Activated naive CD4-positive, alpha-beta T cell treated with Interleukin-2 at 50 U/mL for 16 hours (primary cell): ENCODE data around the gene KIAA0753.

ENCODE experiments used
- DNase-seq: peaks from one replicate; pipeline ENCODE4 v3.0.0-alpha.2; 2020

The KIAA0753 gene

DNA sequence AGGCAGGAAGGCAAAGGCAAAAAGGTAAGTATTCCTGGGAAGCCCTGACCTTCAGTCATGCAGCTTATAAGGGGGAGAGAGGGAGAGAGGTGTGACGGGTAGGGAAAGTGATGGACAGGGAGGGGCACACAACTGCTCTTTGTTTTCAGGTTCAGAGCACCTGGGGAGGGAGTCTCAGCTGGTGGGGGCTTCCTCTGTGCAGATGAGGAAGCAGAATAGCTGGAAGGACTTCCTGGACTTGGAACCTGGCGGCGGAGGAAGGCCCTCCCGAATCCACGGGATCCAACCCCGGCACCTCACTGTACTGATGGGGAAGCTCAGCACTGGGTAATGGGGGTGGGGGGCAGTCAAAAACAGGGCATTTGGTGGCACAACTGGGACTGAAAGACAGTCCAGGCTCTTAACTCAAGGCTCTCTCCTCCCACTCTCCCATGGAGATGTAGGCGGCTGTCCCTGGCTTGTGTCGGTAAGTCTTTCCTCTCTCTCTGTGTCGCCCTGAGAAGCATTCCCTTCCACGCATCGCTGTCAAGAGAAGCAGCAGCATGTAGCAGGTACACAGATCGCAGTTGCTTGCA is 72.2 kb downstream of the KIAA0753 start:
- no peak for DNase-seq

DNA sequence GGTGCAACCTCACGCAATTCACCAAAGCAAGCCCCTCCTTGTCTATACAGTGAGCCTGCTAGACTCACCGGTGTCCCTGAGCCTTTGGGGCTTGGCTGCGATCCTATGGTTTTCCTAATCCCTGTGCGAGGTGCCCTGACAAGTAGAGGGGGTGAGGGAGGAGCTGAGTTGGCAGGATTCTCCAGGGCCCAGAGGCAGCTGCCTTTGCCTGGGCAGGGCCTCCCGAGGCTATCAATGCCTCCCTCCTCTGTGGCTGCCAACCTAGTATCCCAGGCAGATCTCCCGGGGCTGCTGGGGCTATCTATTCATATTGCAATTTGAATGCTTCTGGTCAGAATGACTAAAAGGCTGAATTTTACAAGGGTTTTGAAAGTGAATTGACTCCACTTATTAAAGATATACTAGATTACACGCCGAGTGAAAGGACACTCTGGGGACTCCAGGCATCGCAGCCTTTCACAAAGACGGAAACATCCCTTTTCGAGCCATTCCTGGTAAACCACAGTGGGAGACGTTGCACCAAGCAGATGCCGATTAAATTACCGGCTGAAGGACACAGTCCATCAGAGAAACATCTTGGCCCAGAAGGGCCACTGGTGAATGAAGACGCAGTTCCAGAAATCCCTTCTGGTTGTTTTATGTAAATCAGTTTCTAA is 72.9 kb downstream of the KIAA0753 start:
- DNase-seq: no peak

DNA sequence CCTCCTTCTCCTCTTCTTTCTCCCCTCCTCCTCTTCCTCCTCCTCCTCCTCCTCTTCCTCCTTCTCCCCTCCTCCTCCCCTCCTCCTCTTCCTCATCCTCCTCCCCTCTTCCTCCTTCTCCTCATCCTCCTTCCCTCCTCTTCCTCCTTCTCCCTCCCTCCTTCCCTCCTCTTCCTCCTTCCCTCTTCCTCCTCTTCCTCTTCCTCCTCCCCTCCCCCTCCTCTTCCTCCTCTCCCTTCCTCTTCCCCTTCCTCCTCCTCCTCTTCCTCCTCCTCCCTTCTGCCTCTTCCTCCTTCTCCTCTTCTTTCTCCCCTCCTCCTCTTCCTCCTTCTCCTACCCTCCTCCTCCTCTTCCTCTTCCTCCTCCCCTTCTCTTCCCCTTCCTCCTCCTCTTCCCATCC is 79.1 kb downstream of the KIAA0753 start:
- DNase-seq: no peak

DNA sequence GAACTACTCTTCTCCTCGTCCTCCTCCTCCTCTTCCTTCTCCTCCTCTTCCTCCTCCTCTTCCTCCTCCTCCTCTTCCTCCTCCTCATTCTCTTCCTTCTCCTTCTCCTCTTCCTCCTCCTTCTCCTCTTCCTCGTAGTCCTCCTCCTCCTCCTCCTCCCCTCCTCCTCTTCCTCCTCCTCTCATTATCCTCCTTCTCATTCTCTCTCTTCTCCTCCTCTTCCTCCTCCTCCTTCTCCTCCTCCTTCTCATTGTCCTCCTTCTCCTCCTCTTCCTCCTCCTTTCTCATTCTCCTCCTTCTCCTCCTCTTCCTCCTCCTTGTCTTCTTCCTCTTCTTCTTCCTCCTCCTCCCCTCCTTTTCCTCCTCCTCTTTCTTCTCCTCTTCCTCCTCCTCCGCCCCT is 80.0 kb downstream of the KIAA0753 start:
- DNase-seq: no peak

DNA sequence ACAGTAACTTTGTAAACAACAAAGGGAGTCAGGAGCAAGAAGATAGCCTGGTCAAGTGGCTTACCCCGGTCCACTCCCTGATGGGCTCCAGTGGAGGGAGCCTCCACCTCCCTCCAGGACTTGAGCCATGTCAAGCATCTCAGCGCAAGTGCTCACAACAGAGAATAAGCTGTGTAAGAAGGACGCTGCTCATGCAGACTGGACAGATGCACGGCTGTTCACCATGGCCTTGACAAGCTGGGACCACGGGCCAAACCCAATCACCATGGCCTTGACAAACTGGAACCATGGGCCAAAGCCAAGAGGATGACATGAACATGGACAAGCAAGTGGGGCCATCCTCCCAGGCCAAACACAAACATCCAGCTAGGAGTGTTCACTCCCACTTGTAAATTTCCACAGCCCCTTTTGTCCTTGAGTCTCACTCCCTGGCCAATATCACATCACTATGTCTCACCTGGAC is 80.7 kb downstream of the KIAA0753 start:
- DNase-seq: no peak

DNA sequence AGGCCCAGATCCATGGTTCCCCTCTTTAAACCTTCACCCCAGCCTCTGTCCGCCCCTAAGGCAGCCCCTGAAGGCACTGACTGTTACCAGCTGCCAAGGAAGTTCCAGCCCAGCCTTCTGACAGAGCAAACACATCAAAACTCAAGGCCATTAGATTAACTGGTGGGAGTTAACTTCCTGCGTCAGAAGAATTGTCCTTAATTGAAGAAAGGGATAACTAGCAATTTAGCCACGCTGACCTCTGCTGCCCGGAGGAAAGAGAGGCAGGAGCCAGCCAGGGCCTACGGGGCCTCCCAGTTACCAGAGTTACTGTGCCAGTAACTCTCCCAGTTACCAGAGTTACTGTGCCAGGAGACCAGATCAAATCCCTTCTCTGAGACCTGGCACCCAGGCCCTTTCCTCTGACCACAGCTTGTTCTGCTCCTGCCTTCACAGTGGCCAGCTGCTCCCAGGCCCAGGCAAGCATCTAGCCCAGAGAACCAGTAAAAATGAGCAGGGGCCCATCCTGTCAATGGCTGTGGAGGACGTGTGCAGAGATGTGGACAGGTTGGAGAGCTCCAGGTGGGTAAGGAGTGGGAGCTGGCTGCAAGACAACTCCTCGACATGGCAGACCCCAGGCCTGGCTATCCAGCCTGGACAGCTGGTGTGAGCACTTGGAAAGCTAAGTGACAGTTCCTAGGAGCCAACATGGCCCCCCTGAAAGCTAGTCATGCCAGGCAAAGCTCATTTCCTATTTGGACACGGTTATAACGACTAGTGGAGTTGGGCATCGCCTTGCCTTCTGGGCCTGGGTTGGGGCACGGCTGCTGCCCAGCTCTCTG is 81.4 kb downstream of the KIAA0753 start:
- DNase-seq: no peak

DNA sequence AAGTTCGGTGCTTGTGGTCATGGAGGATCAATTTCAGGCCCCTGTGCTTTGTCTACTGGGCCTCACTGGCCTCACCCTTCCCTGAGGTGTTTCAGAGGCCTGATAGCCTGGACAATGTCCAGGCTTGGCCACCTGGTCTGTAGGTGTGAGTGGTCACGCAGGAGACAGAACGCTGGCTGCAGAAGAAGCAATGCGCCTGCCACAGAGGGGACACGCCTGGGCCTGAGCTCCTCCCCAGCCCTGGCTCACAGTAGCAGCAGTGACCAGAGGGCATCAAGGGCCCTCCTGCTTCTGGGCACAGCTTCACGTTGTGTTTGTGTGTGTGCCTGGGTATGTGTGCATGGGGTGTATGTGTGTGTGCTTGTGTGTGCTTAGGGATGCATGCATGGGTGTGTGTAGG is 82.2 kb downstream of the KIAA0753 start:
- no peak for DNase-seq

DNA sequence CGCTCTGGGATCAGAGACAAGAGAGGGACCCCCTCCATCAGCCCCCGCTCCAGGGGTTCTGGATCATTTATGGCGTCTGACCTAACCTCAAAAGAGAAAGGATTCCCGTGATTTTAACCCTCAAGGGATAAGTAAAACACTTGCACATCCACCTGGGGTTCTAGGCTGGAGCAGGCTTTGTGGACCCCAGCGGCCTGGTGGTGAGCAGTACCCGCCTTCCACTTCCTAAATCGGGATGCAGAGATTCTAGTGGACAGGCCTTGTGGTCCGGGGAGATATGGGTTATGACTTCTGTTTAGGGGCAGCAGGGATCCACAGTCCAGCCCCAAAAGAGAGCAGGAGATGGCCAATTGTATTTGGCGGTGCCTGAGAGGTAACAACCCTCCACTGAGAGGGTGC is 83.5 kb downstream of the KIAA0753 start:
- DNase-seq: no peak

DNA sequence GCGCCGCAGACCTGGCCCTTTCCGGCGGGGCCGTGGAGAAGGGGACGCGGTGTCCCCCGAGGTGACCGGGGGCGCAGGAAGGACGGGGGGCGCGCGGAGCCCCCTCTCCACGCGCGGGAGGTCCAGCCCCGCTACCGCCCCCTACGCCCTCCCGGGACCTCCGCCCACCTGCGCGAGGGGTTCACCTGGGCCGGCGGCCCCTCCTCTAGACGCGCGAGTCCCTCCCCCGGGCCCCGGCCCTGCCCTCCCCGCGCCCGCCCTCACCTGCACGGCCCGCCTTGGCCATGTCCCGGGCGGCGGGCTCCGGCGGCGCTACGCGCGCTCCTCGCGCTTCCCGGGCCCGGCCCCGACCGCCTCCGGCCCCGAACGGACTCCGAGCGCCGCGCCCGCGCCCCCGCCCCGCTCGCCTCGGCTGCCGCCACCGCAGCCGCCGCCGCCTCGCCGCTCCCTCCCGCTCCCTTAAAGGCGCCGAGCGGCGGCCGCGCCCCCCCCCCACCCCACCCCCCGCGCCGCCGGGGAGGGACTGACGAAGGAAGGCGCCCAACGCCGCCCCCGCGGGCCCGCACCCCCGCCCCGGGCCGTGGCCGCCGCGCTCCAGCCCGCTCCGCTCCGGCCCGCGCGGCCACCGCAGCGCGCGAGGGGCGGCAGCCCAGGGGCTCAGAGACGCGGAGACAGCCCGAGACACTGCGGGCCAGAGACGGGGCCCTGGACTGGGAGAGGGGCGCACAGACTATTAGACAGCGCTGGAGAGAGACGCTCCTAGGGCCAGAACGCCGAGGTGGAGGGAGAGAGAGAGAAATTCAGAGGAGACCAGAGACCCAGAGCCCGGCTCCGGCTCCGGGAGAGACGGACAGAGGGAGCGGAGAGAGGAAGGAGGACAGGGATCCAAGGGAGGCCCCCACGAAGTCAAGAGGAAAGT is 84.1 kb downstream of the KIAA0753 start, which contains the start of gene PITPNM3:
TSS of gene PITPNM3 (minus strand) at position 435 of the 919 bp plus-strand sequence. CDS start at position 286, 149 bp downstream.
- no peak for DNase-seq

DNA sequence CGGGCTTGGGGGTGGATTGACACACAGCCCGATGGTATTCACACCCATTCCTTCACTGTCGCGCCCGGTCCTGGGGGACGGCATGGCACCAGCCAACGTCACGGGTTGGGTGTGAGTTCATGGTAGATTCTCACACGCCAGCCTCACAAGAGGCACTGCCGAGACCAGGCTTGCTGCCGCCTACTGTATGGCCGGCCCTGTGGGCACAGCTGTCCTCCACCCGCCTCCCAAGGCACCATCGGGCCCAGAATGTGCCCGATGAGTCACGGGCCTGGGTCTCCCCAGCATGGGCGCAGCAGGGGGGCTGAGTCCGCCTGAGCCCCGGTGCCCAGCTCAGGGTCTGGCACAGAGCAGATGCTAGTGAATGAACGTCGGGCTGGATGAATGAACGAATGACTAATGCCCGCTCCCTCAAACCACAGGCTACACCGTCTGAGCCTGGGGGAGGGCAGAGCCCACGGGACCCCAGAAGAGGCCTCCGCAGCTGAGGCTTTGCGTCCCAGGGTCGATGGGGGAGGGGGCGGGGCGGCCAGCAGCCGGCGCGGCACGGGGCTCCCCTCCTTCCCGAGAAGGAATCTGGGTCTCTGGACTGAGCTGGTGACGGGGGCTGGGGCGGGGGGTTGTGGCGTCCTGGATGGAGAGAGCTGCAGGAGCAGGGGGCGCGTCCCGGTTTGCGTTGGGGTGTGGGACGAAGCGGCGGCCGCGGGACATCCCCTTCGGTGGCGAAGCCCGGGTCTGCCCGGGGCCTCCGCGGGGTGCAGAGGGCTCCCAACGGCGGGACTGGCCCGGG is 85.0 kb downstream of the KIAA0753 start:
- no peak for DNase-seq

DNA sequence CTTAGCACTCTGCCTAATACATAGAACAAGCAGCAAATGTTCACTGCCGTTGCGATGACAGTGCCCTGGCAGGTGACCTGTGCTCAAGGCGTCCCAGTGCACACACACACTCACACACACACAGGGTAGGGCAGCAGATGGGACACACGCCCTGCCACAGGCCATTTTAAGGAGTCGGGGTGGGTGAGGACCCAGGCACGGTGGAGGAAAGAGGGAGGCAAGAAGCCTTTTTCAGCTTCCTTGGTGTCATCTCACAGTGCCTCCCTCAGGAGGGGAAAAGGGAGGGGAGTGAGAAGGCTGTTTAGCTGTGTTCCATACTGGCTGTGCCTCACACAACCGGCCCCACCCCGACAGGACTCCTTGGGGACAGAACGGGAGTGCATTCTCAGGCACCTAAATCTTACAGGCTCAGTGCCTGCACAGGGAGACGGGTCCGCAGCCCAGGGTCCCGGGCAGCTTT is 85.6 kb downstream of the KIAA0753 start:
- DNase-seq: no peak

DNA sequence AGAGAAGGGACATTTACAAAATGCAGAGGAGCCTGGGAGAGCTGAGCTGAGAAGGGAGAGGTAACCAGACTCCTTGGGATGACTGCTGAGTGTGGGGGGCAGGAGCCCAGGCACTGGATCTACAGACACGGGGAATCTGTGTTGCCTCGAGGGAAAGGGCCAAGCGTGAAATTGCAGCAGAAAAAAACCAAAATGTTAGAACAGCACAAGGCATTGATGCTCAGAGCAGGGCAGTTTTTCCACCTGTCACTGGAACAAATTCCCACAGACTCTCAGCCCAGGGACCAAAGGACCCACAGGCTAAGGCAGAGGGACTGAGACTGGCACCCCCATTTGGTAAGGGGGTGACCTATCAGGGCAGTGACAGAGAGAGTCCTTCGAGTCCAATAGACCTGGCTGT is 86.2 kb downstream of the KIAA0753 start:
- DNase-seq: no peak

DNA sequence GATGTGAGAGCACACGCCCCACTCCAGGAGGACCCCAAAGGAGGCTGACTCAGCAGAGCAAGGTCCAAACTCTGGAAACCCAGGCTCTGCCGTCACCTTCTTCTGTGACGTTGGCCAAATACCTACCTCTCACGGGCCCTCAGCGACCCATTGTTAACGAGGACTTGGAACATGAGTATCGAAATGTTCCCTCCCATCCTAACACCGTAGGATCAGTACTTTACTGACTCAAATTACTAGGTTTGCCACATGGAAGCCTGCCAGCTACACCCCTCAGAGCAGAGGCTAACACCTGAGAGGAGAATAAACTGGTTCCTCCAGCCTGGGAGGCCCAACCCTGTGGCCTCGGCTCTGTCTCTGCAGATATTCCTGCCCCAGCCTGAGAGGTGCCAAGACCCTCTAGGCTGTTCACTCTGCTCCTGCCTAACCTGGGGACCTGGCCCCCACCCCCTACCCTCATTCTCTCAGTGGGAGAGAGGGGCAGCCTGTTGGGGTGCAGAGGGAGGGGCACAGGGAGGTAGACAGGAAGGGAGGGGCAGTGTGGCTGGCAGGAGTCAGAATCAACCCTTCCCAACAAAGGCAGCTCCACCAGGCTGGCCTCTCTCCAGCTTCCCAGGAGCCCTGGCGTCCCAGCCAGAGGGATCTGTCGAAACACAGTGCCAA is 88.5 kb downstream of the KIAA0753 start:
- DNase-seq: no peak

DNA sequence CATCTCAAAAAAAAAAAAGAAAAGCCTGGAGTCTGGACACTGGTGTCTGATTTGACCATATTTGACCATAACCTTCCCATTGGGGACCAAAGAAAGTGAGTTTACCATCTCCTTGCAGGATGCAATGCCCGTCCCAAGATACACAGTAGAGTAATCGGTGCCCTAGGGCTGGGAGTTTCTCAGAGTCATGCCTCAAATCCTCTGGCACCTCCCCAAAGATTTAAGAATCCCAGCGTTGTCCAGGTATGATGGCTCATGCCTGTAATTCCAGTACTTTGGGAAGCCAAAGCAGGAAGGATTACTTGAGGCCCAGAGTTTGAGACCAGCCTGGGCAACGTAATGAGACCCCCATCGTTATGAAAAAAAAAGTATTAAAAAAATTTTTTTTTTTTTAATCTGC is 89.2 kb downstream of the KIAA0753 start:
- no peak for DNase-seq

DNA sequence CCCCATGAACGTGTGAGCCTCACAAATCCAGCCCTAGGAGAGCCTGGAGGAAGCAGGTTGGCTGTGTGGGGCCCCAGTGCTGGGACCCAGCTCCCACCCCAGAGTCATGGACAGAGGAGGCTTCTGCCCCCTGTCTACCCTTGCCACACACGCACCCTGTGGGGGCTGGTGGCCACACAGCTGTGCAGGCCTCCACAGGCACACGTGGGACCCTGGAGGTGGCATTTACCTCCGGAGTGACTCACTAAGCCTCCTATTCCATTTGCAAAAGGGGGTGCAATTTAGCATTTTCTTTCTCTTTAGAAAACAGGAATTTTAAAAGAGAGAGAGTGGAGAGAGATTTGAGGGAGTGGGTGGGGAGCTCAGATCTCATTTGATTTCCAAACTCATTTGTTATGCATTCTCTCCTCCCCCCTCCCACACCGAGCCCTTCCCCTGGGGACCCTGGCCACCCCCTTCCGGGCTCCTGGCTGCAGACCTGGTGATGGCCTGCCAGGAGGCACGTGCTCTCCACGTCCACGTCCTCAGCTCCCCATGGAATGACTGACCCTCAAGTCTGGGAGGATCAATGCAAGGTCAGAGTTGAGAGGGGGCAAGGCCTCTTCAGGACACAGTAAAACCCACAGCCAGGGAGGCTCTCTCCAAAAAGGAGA is 91.0 kb downstream of the KIAA0753 start:
- DNase-seq: no peak

DNA sequence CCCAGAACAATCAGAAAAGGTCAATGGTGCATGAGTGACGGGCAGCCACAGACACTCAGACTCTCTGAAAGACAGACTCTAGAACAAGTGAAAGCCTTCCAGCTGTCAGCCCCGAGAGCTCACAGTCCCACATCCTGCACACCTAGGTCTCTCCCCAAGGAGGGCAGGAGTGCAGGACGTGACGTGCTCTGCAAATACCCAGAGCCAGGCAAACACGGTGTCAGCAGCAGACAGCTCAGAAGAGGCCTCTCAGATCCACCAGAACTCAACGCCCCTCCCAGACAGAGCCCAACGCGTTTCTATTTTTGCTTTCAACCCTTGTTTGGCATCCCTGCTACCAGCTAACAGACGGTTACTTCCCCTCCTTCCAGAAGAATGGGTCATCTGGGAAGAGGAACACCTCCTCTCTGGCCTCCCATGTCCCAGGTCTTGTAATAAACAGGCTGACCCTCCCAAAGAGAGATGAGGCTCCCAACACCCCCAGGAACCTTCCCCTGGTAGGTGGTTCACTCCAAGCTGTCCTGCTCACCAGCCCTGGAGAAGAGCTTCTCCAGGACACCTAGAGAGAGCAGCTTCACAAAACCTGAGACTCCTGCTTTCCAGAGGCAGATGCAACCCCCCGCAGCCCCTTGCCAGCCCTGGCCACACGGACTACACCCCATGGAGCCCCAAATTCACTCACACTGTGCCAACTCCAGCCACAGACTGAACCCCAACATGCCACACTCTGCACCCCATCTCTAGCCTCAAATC is 91.8 kb downstream of the KIAA0753 start:
- DNase-seq: no peak

DNA sequence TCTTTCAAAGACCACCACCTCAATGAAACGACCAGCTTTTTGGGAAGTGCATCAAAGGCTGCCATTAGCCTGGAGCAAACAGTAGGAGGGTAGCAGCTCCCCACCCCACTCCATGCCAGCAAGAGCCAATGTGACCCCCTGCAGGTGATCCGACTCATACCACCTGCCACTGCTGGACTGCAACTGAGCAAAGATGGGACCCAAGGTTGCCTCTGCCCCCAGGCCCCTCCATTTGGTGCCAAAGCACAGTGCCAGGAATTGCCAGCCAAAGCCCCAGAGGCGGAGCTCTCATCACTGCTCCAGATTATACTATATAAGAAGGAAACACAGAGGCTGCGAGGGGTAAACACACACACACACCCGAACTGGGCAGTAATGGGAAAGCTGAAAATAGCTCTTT is 92.5 kb downstream of the KIAA0753 start:
- DNase-seq: no peak

DNA sequence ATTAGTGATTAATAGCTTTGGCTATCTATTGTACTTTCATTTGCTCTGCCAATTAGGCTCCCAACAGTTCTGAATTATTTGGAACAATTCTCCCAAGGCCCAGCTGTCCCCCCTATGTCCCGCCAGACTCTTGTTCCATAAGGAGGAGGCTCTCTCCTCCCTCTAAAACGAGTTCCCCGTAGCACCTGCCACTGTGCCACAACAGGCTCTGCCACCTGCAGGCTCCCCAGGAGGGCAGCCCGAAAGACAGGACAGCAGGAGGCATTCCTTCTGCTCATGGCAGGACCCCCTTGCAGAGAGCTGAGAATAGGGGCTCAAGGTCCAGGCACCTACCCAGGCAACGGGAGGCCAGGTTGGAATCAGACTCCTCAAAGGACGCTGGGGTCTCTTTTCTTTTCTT is 93.2 kb downstream of the KIAA0753 start:
- no peak for DNase-seq

DNA sequence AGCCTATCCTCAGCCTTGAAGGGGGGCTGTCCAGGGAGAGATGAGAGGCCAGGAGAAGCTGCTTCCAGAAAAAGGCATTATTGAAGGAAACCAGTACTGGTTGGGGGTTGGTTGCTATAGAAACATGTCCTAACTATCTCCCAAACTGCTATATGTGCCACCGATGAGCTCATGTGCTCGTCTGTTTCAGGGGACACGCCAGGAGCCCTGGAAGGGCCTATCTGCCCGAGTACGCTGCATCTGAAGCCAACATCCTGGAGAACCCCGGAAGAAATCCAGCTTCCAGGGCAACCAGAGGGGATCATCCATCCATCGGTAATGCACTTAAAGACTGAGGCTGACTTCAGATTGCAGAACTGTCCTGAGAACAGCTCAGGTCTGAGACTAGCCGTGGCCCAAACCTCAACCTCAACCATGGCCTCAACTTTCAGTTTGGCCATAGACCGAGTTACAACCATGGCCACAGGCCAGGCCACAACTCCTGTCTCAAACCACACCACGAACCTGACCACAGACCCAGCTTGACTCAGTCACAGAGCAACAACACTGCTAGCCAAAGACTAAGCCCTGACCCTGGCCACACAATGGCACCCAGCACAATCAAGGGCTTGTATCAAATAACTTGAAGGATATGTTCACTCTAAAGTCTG is 94.3 kb downstream of the KIAA0753 start:
- DNase-seq: no peak

DNA sequence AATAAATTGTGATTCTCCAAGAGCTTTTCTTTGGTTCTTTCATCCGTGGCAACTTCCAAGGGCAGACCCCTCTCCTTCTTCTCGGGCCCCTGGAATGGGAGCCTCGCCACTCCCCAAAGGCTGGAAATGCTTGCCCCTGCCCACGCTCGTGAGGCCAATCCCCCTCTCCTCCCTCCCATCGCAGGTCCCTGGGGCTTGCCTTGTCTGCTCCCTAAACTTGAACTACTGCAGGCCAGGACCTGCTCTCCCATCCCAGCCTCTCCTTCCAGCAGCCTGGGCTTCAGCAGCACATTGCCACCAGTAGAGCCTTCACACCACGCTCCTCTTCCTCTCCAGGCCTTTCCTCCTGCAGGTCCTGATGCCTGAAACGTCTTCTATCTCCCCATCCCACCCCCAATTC is 95.2 kb downstream of the KIAA0753 start:
- no peak for DNase-seq
